Measurements from ENCODE around the gene SRPRA.
A peak's percentile ranks its signal among the peaks of the same experiment; 100 is the strongest.

The SRPRA gene

GRCh38 chr11:126268708-126269579, at the start of gene SRPRA, which contains the start of gene FOXRED1:
Gene SRPRA (minus strand): TSS chr11:126268895. CDS start chr11:126268804, 91 bp downstream.
Gene FOXRED1 (plus strand): TSS chr11:126269154. CDS start chr11:126269207, 53 bp downstream.
- no peak for TF ChIP-seq RAD21 (IDR thresholded peaks at IDR 0.05; ENCODE audit: low read depth)
- 0 out of 2 replicates have a peak, but pooled peaks have one; percentile 21 for TF ChIP-seq FOXM1 (IDR thresholded peaks at IDR 0.05; ENCODE audit: borderline replicate concordance, low read depth)
- TF ChIP-seq REST (IDR thresholded peaks at IDR 0.05; ENCODE audit: low read depth): no peak
- TF ChIP-seq EGR1 (IDR thresholded peaks at IDR 0.05): no peak
- TF ChIP-seq TCF12 (IDR thresholded peaks at IDR 0.05; ENCODE audit: low read depth): peak; percentile 67; the same call in 1 of the 2 replicates
- no peak; the same call in 1 of the 2 replicates for TF ChIP-seq NFIC (IDR thresholded peaks at IDR 0.05)
- TF ChIP-seq USF1 (IDR thresholded peaks at IDR 0.05): peak; percentile 88
- TF ChIP-seq CEBPB (IDR thresholded peaks at IDR 0.05): no peak
- TF ChIP-seq YY1 (IDR thresholded peaks at IDR 0.05; ENCODE audit: low read depth): peak; percentile 81
- no peak for TF ChIP-seq EP300 (IDR thresholded peaks at IDR 0.05; ENCODE audit: borderline replicate concordance)
- peak; percentile 39; the same call in 1 of the 2 replicates for TF ChIP-seq TEAD4 (IDR thresholded peaks at IDR 0.05)
- TF ChIP-seq MAX (IDR thresholded peaks at IDR 0.05): peak; percentile 71
- peak; percentile 83 for TF ChIP-seq TAF1 (IDR thresholded peaks at IDR 0.05; ENCODE audit: low read depth)
- peak; percentile 97 for TF ChIP-seq CREB1 (IDR thresholded peaks at IDR 0.05; ENCODE audit: low read depth)
- TF ChIP-seq ZBTB7A (IDR thresholded peaks at IDR 0.05; ENCODE audit: low read depth): no peak

- TF ChIP-seq TAF1 (IDR thresholded peaks at IDR 0.05; ENCODE audit: low read depth): no peak
- no peak for TF ChIP-seq REST (IDR thresholded peaks at IDR 0.05; ENCODE audit: low read depth)
- TF ChIP-seq FOXM1 (IDR thresholded peaks at IDR 0.05; ENCODE audit: borderline replicate concordance, low read depth): no peak
- TF ChIP-seq RAD21 (IDR thresholded peaks at IDR 0.05; ENCODE audit: low read depth): no peak
- TF ChIP-seq USF1 (IDR thresholded peaks at IDR 0.05): no peak
- TF ChIP-seq YY1 (IDR thresholded peaks at IDR 0.05; ENCODE audit: low read depth): no peak
- TF ChIP-seq TCF12 (IDR thresholded peaks at IDR 0.05; ENCODE audit: low read depth): no peak
- TF ChIP-seq EGR1 (IDR thresholded peaks at IDR 0.05): no peak
- TF ChIP-seq MAX (IDR thresholded peaks at IDR 0.05): no peak
- TF ChIP-seq EP300 (IDR thresholded peaks at IDR 0.05; ENCODE audit: borderline replicate concordance): no peak
- no peak for TF ChIP-seq CREB1 (IDR thresholded peaks at IDR 0.05; ENCODE audit: low read depth)
- no peak for TF ChIP-seq NFIC (IDR thresholded peaks at IDR 0.05)
- TF ChIP-seq TEAD4 (IDR thresholded peaks at IDR 0.05): no peak
- no peak for TF ChIP-seq ZBTB7A (IDR thresholded peaks at IDR 0.05; ENCODE audit: low read depth)
- TF ChIP-seq CEBPB (IDR thresholded peaks at IDR 0.05): no peak
These were observed 49.3 kb upstream of the SRPRA start for GRCh38 chr11:126317756-126318573.

- no peak for TF ChIP-seq TCF12 (IDR thresholded peaks at IDR 0.05; ENCODE audit: low read depth)
- no peak for TF ChIP-seq ZBTB7A (IDR thresholded peaks at IDR 0.05; ENCODE audit: low read depth)
- TF ChIP-seq EP300 (IDR thresholded peaks at IDR 0.05; ENCODE audit: borderline replicate concordance): no peak
- no peak for TF ChIP-seq FOXM1 (IDR thresholded peaks at IDR 0.05; ENCODE audit: borderline replicate concordance, low read depth)
- no peak for TF ChIP-seq TEAD4 (IDR thresholded peaks at IDR 0.05)
- no peak for TF ChIP-seq NFIC (IDR thresholded peaks at IDR 0.05)
- no peak for TF ChIP-seq MAX (IDR thresholded peaks at IDR 0.05)
- no peak for TF ChIP-seq REST (IDR thresholded peaks at IDR 0.05; ENCODE audit: low read depth)
- TF ChIP-seq YY1 (IDR thresholded peaks at IDR 0.05; ENCODE audit: low read depth): no peak
- no peak for TF ChIP-seq USF1 (IDR thresholded peaks at IDR 0.05)
- TF ChIP-seq EGR1 (IDR thresholded peaks at IDR 0.05): no peak
- no peak for TF ChIP-seq RAD21 (IDR thresholded peaks at IDR 0.05; ENCODE audit: low read depth)
- TF ChIP-seq TAF1 (IDR thresholded peaks at IDR 0.05; ENCODE audit: low read depth): no peak
- TF ChIP-seq CREB1 (IDR thresholded peaks at IDR 0.05; ENCODE audit: low read depth): no peak
These were observed 48.7 kb upstream of the SRPRA start for GRCh38 chr11:126317432-126317755.

Measured in Ishikawa (cell line).